OCI-LY3 (cell line): ENCODE measurements around the gene VAV1.

ENCODE experiments used
- H2AFZ ChIP-seq: fragments of 200-600, 300-600 bp; shearing (Covaris generic); 2 replicates; pipeline ENCODE4 v1.6.0; 2014; ENCODE audit warnings: antibody characterized with exemption, low read depth, low read length
- H3K27ac ChIP-seq: fragments of 200-600, 300-600 bp; sonication (generic); 2 replicates; pipeline ENCODE4 v1.5.1; 2014; ENCODE audit warnings: mild to moderate bottlenecking, low read length, moderate library complexity, mixed read lengths
- H3K27me3 ChIP-seq: fragments of 200-600, 300-600 bp; sonication (generic); 2 replicates; pipeline ENCODE4 v1.6.1; 2014; ENCODE audit warnings: low read depth, low read length, mixed read lengths
- H3K36me3 ChIP-seq: fragments of 200-600, 300-600 bp; sonication (generic); replicated peaks from 2 replicates; pipeline ENCODE3; 2014; ENCODE audit warnings: low read depth, low read length, mixed read lengths
- H3K4me1 ChIP-seq: fragments of 300-600, 200-600 bp; sonication (generic); 2 replicates; pipeline ENCODE4 v1.6.1; 2014; ENCODE audit warnings: low read length, mixed read lengths
- H3K4me2 ChIP-seq: fragments of 200-600, 300-600 bp; sonication (generic); 2 replicates; pipeline ENCODE4 v1.6.1; 2014; ENCODE audit warnings: low read length, mixed read lengths
- H3K4me3 ChIP-seq: fragments of 300-600, 200-600 bp; sonication (generic); 2 replicates; pipeline ENCODE4 v1.5.1; 2014; ENCODE audit warnings: antibody characterized with exemption, mild to moderate bottlenecking, low read length, moderate library complexity
- H3K79me2 ChIP-seq: fragments of 300-600, 200-600 bp; shearing (Covaris generic); 2 replicates; pipeline ENCODE4 v1.6.1; 2014; ENCODE audit warnings: mild to moderate bottlenecking, low read length, mixed read lengths
- H3K9ac ChIP-seq: fragments of 300-600, 200-600 bp; shearing (Covaris generic); 2 replicates; pipeline ENCODE4 v1.6.0; 2014; ENCODE audit warnings: mild to moderate bottlenecking, low read length, moderate library complexity
- H3K9me3 ChIP-seq: fragments of 200-600, 300-600 bp; shearing (Covaris generic); 2 replicates; pipeline ENCODE4 v1.6.1; 2014; ENCODE audit warnings: low read length, mixed read lengths; ENCODE audit not compliant: insufficient read depth
- H4K20me1 ChIP-seq: fragments of 200-600, 300-600 bp; sonication (generic); 2 replicates; pipeline ENCODE4 v1.6.1; 2016; ENCODE audit warnings: low read length, mixed read lengths; ENCODE audit not compliant: insufficient read depth
- CTCF ChIP-seq: fragments of 200-600, 300-600 bp; sonication (generic); IDR thresholded peaks from 2 replicates; pipeline ENCODE4 v1.5.1; 2014; ENCODE audit warnings: antibody characterized with exemption, low read length, low read depth
- EZH2phosphoT487 ChIP-seq: fragments of 200-600 bp; shearing (Covaris generic); IDR thresholded peaks from 2 replicates; pipeline ENCODE4 v1.6.1; 2018; ENCODE audit warnings: antibody characterized with exemption, mixed run types, low read depth

VAV1 gene

GRCh38 chr19:6906559-6907060, 134.1 kb downstream of the VAV1 start:
- H2AFZ ChIP-seq: no peak overlapping the region
- peaks cover 13% of the 10 kb centered on the region for H3K9me3 ChIP-seq
- TF ChIP-seq EZH2phosphoT487 (no peak), CTCF (no peak)
- H3K4me2 ChIP-seq: no peak overlapping the region
- peaks cover 21% of the 10 kb centered on the region; the same call in 1 of the 2 replicates for H3K27me3 ChIP-seq
- no peaks in the 10 kb centered on the region for H3K4me1 ChIP-seq
- no peaks in the 10 kb centered on the region for H3K79me2 ChIP-seq
- H3K9ac ChIP-seq: no peak overlapping the region
- peaks cover 6% of the 10 kb centered on the region for H3K36me3 ChIP-seq
- H3K27ac ChIP-seq: no peak overlapping the region
- H4K20me1 ChIP-seq: no peaks in the 10 kb centered on the region
- H3K4me3 ChIP-seq: no peak overlapping the region
